ENCODE measurements around the gene MAPK1. TPM values are rescaled to one million over a fixed set of nuclear protein-coding genes. Genes with fewer than 3 reads are reported as not detected.
"Not testable (repeated sequence)": the region's sequence is repeated elsewhere in the genome, so short reads cannot be mapped to it uniquely, and the experiment has no call there.

Gene MAPK1
- total and polyA plus RNA-seq, 2 donors (not counting 1 experiment from before 2014, with no cell fraction given) = 53.8 to 133 TPM

DNA sequence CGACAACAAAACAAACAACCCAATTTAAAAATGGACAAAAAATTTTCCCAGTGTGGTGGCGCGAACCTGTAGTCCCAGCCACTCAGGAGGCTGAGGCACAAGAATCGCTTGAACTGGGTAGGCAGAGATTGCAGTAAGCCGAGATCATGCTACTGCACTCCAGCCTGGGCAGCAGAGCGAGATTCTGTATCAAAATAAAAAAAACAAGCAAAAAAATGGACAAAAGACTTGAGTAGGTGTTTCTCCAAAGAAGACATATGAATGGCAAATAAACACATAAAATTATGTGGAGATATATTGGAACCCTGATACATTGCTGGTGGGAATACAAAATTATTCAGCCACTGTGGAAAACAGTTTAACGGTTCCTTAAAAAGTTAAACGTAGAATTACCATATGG lies 27.4 kb upstream of the MAPK1 start:
- H3K27me3 ChIP-seq (ENCODE audit: control insufficient read depth, insufficient read depth, low read length) = no peaks in the 10 kb centered on the region
- H3K9me3 ChIP-seq (ENCODE audit: control insufficient read depth, insufficient read depth, low read depth, low read length) = no peaks in the 10 kb centered on the region
- H3K4me3 ChIP-seq (replicated peaks in 1 of 4; ENCODE audit: control extremely low read depth in 1 of 4, insufficient read depth in 1 of 4, low read depth in 3 of 4, low read length in 4 of 4) = no peak overlapping the region
- no peak overlapping the region for H3K9ac ChIP-seq (ENCODE audit: insufficient read depth, low read length)
- no peak overlapping the region for H3K27ac ChIP-seq (ENCODE audit: insufficient read depth, low read length)
- H3K79me2 ChIP-seq (ENCODE audit: control insufficient read depth, insufficient read depth, low read length) = no peaks in the 10 kb centered on the region
- no peak for DNase-seq (ENCODE audit: low read depth in 2 of 2)
- no peaks in the 10 kb centered on the region for H3K4me1 ChIP-seq (ENCODE audit: control insufficient read depth, extremely low read depth, insufficient read depth, low read length)
- no peak overlapping the region for H2AFZ ChIP-seq (ENCODE audit: low read length)
- no peak overlapping the region for H3K4me2 ChIP-seq (ENCODE audit: extremely low read depth, insufficient read depth, low read length)
- H3K36me3 ChIP-seq (ENCODE audit: control insufficient read depth, insufficient read depth, low read length) = no peaks in the 10 kb centered on the region
- H4K20me1 ChIP-seq (ENCODE audit: control insufficient read depth, extremely low read depth, insufficient read depth, low read length) = no peaks in the 10 kb centered on the region
- TF ChIP-seq EZH2 (IDR thresholded peaks at IDR 0.05; ENCODE audit: low read length, missing control alignments) = no peak
- TF ChIP-seq, protein P1, sequence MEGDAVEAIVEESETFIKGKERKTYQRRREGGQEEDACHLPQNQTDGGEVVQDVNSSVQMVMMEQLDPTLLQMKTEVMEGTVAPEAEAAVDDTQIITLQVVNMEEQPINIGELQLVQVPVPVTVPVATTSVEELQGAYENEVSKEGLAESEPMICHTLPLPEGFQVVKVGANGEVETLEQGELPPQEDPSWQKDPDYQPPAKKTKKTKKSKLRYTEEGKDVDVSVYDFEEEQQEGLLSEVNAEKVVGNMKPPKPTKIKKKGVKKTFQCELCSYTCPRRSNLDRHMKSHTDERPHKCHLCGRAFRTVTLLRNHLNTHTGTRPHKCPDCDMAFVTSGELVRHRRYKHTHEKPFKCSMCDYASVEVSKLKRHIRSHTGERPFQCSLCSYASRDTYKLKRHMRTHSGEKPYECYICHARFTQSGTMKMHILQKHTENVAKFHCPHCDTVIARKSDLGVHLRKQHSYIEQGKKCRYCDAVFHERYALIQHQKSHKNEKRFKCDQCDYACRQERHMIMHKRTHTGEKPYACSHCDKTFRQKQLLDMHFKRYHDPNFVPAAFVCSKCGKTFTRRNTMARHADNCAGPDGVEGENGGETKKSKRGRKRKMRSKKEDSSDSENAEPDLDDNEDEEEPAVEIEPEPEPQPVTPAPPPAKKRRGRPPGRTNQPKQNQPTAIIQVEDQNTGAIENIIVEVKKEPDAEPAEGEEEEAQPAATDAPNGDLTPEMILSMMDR (conservative IDR thresholded peaks at IDR 0.05 in 1 of 2, IDR thresholded peaks at IDR 0.05 in 1 of 2; ENCODE audit: low read depth in 1 of 2, low read length in 2 of 2) = no peak

DNA sequence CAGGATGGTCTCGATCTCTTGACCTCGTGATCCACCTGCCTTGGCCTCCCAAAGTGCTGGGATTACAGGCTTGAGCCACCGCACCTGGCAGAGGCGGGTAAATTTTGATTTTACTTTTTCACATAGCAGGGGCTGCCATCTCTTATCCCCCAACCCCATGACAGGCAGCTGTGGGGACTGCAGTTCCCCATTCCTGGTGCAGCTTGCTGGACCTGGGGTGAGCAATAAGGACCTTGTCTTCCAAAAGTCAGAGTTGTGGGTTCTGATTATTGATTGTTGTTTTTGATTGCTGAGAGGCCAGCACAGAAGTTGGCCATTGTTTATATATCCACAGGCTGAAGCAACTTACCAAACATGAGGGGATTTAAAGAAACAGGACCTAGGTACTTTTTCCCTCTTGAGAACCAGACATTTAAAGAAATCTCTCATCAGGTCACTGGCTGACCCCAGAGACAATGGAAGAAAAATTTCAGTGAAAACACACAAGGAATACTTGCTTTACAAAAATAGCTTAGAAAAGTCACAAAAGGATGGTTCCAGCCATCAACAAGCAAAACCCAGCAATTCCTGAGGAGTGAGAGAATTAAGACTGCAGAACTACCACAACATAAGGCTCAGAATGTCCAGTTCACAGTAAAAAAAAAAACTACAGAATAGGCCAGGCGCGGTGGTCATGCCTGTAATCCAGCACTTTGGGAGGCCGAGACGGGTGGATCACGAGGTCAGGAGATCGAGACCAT lies 22.0 kb upstream of the MAPK1 start:
- Histone ChIP-seq H2AFZ (ENCODE audit: low read length) (no peak overlapping the region), H3K9me3 (ENCODE audit: control insufficient read depth, insufficient read depth, low read depth, low read length) (no peaks in the 10 kb centered on the region), H3K4me1 (ENCODE audit: control insufficient read depth, extremely low read depth, insufficient read depth, low read length) (no peaks in the 10 kb centered on the region), H4K20me1 (ENCODE audit: control insufficient read depth, extremely low read depth, insufficient read depth, low read length) (no peaks in the 10 kb centered on the region), H3K36me3 (ENCODE audit: control insufficient read depth, insufficient read depth, low read length) (no peaks in the 10 kb centered on the region), H3K79me2 (ENCODE audit: control insufficient read depth, insufficient read depth, low read length) (no peaks in the 10 kb centered on the region), H3K27me3 (ENCODE audit: control insufficient read depth, insufficient read depth, low read length) (no peaks in the 10 kb centered on the region), H3K4me3 (replicated peaks in 1 of 4; ENCODE audit: control extremely low read depth in 1 of 4, insufficient read depth in 1 of 4, low read depth in 3 of 4, low read length in 4 of 4) (no peak overlapping the region), H3K9ac (ENCODE audit: insufficient read depth, low read length) (no peak overlapping the region), H3K4me2 (ENCODE audit: extremely low read depth, insufficient read depth, low read length) (no peak overlapping the region), H3K27ac (ENCODE audit: insufficient read depth, low read length) (no peak overlapping the region)
- TF ChIP-seq, protein P1 (conservative IDR thresholded peaks at IDR 0.05 in 1 of 2, IDR thresholded peaks at IDR 0.05 in 1 of 2; ENCODE audit: low read depth in 1 of 2, low read length in 2 of 2) = no peak
- no peak for TF ChIP-seq EZH2 (IDR thresholded peaks at IDR 0.05; ENCODE audit: low read length, missing control alignments)
- no peak for DNase-seq (ENCODE audit: low read depth in 2 of 2)

DNA sequence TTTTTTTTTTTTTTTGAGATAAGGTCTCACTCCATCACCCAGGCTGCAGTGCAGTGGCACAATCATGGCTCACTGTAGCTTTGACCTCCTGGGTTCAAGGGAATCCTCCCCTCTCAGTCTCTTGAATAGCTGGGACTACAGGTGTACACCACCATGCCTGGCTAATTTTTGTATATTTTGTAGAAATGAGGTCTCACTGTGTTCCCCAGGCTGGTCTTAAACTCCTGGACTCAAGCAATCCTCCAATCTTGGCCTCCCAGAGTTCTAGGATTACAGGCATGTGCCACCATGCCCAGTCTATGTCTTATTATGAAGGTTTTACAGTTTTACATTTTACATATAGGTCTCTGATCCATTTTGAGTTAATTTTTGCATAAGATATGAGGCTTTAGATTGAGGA lies 20.4 kb upstream of the MAPK1 start:
- Histone ChIP-seq H4K20me1 (ENCODE audit: control insufficient read depth, extremely low read depth, insufficient read depth, low read length) (no peaks in the 10 kb centered on the region), H3K79me2 (ENCODE audit: control insufficient read depth, insufficient read depth, low read length) (no peaks in the 10 kb centered on the region), H2AFZ (ENCODE audit: low read length) (no peak overlapping the region), H3K36me3 (ENCODE audit: control insufficient read depth, insufficient read depth, low read length) (no peaks in the 10 kb centered on the region), H3K9me3 (ENCODE audit: control insufficient read depth, insufficient read depth, low read depth, low read length) (no peaks in the 10 kb centered on the region), H3K4me1 (ENCODE audit: control insufficient read depth, extremely low read depth, insufficient read depth, low read length) (no peaks in the 10 kb centered on the region), H3K4me2 (ENCODE audit: extremely low read depth, insufficient read depth, low read length) (no peak overlapping the region), H3K9ac (ENCODE audit: insufficient read depth, low read length) (no peak overlapping the region), H3K4me3 (replicated peaks in 1 of 4; ENCODE audit: control extremely low read depth in 1 of 4, insufficient read depth in 1 of 4, low read depth in 3 of 4, low read length in 4 of 4) (no peak overlapping the region), H3K27me3 (ENCODE audit: control insufficient read depth, insufficient read depth, low read length) (no peaks in the 10 kb centered on the region), H3K27ac (ENCODE audit: insufficient read depth, low read length) (no peak overlapping the region)
- DNase-seq (ENCODE audit: low read depth in 2 of 2) = no peak
- TF ChIP-seq, protein P1 (conservative IDR thresholded peaks at IDR 0.05 in 1 of 2, IDR thresholded peaks at IDR 0.05 in 1 of 2; ENCODE audit: low read depth in 1 of 2, low read length in 2 of 2) = no peak
- TF ChIP-seq EZH2 (IDR thresholded peaks at IDR 0.05; ENCODE audit: low read length, missing control alignments) = no peak

DNA sequence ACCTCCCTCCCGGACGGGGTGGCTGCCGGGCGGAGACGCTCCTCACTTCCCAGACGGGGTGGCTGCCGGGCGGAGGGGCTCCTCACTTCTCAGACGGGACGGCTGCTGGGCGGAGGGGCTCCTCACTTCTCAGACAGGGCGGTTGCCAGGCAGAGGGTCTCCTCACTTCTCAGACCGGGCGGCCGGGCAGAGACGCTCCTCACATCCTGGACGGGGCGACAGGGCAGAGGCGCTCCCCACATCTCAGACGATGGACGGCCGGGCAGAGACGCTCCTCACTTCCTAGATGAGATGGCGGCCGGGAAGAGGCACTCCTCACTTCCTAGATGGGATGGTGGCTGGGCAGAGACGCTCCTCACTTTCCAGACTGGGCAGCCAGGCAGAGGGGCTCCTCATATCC lies 16.5 kb upstream of the MAPK1 start:
- DNase-seq (ENCODE audit: low read depth in 2 of 2); H3K4me3 ChIP-seq (replicated peaks in 1 of 4; ENCODE audit: control extremely low read depth in 1 of 4, insufficient read depth in 1 of 4, low read depth in 3 of 4, low read length in 4 of 4); H3K9me3 ChIP-seq (ENCODE audit: control insufficient read depth, insufficient read depth, low read depth, low read length); H3K4me1 ChIP-seq (ENCODE audit: control insufficient read depth, extremely low read depth, insufficient read depth, low read length); H2AFZ ChIP-seq (ENCODE audit: low read length); H3K27ac ChIP-seq (ENCODE audit: insufficient read depth, low read length); H3K4me2 ChIP-seq (ENCODE audit: extremely low read depth, insufficient read depth, low read length); H3K36me3 ChIP-seq (ENCODE audit: control insufficient read depth, insufficient read depth, low read length); H3K9ac ChIP-seq (ENCODE audit: insufficient read depth, low read length); H4K20me1 ChIP-seq (ENCODE audit: control insufficient read depth, extremely low read depth, insufficient read depth, low read length); H3K27me3 ChIP-seq (ENCODE audit: control insufficient read depth, insufficient read depth, low read length); H3K79me2 ChIP-seq (ENCODE audit: control insufficient read depth, insufficient read depth, low read length): not testable (repeated sequence)

Data from fibroblast of lung (primary cell).